HG02973 (cell line): Measurements from ENCODE around the gene CCDC9.
A peak's percentile ranks its signal among the peaks of the same experiment; 100 is the strongest.

Experiments
- ATAC-seq: cut with Tn5 transposase; IDR thresholded peaks from one replicate; pipeline ENCODE4 v1.9.1; 2021; ENCODE audit warnings: moderate library complexity; ENCODE audit not compliant: unreplicated experiment

Gene CCDC9

GRCh38 chr19:47255879-47256692, at the start of gene CCDC9:
TSS of gene CCDC9 (plus strand) at chr19:47256525. CDS start at chr19:47258401, 1,876 bp downstream.
- peak; percentile 49 for ATAC-seq

GRCh38 chr19:47209319-47210179, 46.8 kb upstream of the CCDC9 start:
- no peak for ATAC-seq

GRCh38 chr19:47210180-47210490, 46.2 kb upstream of the CCDC9 start:
- no peak for ATAC-seq

GRCh38 chr19:47210689-47211316, 45.5 kb upstream of the CCDC9 start:
- no peak for ATAC-seq

GRCh38 chr19:47215581-47215980, 40.7 kb upstream of the CCDC9 start:
- ATAC-seq: no peak

GRCh38 chr19:47221080-47221841, 35.1 kb upstream of the CCDC9 start:
- no peak for ATAC-seq

GRCh38 chr19:47221890-47222289, 34.4 kb upstream of the CCDC9 start:
- ATAC-seq: no peak

GRCh38 chr19:47225746-47226425, 30.4 kb upstream of the CCDC9 start:
- ATAC-seq: peak; percentile 31

- ATAC-seq: peak; percentile 20
Measured at GRCh38 chr19:47226426-47227351, 29.6 kb upstream of the CCDC9 start.

GRCh38 chr19:47227352-47228167, 28.8 kb upstream of the CCDC9 start:
- peak; percentile 11 for ATAC-seq

- no peak for ATAC-seq
Measured at GRCh38 chr19:47228168-47228936, 28.0 kb upstream of the CCDC9 start.

GRCh38 chr19:47228937-47229675, 27.2 kb upstream of the CCDC9 start:
- no peak for ATAC-seq

- no peak for ATAC-seq
Measured at GRCh38 chr19:47229676-47230053, 26.7 kb upstream of the CCDC9 start.

- ATAC-seq: no peak
Measured at GRCh38 chr19:47230054-47230920, 26.0 kb upstream of the CCDC9 start.

- ATAC-seq: no peak
Measured at GRCh38 chr19:47230921-47231214, 25.5 kb upstream of the CCDC9 start, which contains the start of gene BBC3. TSS of gene BBC3 (minus strand) at chr19:47231199. CDS start at chr19:47228431, 2,768 bp downstream.
